Stomach (tissue), 4 donors: ENCODE data around the gene PPP1R3G.

Experiments
- POLR2A ChIP-seq, 4 donors: fragments of 450-650 bp; IDR thresholded peaks; one replicate each; pipeline ENCODE4 v1.6.1; 2016; ENCODE audit warnings: antibody characterized with exemption in 4 of 4, control low read depth in 2 of 4, mild to moderate bottlenecking in 1 of 4, moderate library complexity in 1 of 4
- TF ChIP-seq, protein P1 (sequence below), 7 experiments: fragments of 450-650 bp in 4 of 7; fragments of 200-600 bp in 3 of 7; sonication (generic) in 3 of 7; IDR thresholded peaks; one replicate each; pipeline ENCODE4 v1.5.1; 2016 to 2019; ENCODE audit warnings: antibody characterized with exemption in 7 of 7, control low read depth in 2 of 7, mild to moderate bottlenecking in 1 of 7

DNA sequence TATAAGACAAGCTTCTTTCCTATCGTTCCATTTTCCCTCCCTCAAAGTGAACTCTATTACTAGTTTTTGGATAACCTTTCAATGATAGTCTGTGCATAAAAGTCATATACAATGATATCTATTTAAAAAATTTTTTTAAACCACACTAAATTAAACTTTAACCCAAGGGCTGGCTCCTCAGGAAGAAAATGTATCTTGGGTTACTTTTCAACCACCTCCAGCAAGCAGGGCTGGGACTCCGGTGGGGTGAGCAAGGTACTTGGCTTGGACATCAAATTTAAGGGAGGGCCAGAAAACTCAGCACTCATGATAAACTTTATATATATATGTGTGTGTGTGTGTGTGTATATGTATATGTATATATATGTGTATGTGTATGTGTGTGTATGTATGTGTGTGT lies 13.9 kb upstream of the PPP1R3G start:
- TF ChIP-seq, protein P1, sequence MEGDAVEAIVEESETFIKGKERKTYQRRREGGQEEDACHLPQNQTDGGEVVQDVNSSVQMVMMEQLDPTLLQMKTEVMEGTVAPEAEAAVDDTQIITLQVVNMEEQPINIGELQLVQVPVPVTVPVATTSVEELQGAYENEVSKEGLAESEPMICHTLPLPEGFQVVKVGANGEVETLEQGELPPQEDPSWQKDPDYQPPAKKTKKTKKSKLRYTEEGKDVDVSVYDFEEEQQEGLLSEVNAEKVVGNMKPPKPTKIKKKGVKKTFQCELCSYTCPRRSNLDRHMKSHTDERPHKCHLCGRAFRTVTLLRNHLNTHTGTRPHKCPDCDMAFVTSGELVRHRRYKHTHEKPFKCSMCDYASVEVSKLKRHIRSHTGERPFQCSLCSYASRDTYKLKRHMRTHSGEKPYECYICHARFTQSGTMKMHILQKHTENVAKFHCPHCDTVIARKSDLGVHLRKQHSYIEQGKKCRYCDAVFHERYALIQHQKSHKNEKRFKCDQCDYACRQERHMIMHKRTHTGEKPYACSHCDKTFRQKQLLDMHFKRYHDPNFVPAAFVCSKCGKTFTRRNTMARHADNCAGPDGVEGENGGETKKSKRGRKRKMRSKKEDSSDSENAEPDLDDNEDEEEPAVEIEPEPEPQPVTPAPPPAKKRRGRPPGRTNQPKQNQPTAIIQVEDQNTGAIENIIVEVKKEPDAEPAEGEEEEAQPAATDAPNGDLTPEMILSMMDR (IDR thresholded peaks at IDR 0.05) = no peak
- TF ChIP-seq POLR2A (IDR thresholded peaks at IDR 0.05) = no peak
